GM21381 (cell line): ENCODE measurements around the gene FANCC.

Experiments used
- ATAC-seq: cut with Tn5 transposase; IDR thresholded peaks from one replicate; pipeline ENCODE4 v1.9.1; 2021; ENCODE audit warnings: mild to moderate bottlenecking, moderate library complexity; ENCODE audit not compliant: unreplicated experiment

Gene FANCC, protein sequence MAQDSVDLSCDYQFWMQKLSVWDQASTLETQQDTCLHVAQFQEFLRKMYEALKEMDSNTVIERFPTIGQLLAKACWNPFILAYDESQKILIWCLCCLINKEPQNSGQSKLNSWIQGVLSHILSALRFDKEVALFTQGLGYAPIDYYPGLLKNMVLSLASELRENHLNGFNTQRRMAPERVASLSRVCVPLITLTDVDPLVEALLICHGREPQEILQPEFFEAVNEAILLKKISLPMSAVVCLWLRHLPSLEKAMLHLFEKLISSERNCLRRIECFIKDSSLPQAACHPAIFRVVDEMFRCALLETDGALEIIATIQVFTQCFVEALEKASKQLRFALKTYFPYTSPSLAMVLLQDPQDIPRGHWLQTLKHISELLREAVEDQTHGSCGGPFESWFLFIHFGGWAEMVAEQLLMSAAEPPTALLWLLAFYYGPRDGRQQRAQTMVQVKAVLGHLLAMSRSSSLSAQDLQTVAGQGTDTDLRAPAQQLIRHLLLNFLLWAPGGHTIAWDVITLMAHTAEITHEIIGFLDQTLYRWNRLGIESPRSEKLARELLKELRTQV

GRCh38 chr9:95317119-95317892, at the start of gene FANCC:
Gene FANCC (minus strand): TSS chr9:95317709. CDS start chr9:95249291, 68,418 bp downstream.
- ATAC-seq: peak; percentile 68

DNA sequence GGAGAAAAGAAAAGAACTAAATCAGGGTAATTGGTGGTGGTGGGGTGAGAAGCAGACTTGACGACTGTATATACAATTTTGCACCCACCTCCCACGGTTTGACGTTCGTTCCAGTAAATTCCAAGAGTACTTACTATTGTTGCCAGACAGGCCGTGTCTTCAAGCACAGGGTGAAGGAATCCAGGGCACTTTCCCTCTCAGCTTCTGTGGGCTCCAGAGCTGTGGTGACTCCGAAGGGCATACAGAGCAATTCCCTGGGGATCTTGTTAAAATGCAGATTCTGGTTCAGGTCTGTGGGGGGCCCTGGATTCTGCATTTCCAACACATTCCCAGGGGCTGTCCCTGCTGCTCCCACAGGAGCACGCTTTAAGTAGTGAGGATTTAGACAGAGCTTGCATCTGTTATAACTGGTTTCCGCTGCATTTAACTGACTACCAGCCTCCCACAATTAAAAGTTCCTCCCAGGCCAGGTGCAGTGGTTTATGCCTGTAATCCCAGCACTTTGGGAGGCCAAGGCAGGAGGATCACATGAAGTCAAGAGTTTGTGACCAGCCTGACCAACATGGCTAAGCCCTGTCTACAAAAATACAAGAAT, 49.3 kb upstream of the FANCC start:
- no peak for ATAC-seq

GRCh38 chr9:95365766-95366165, 48.3 kb upstream of the FANCC start:
- ATAC-seq: no peak

DNA sequence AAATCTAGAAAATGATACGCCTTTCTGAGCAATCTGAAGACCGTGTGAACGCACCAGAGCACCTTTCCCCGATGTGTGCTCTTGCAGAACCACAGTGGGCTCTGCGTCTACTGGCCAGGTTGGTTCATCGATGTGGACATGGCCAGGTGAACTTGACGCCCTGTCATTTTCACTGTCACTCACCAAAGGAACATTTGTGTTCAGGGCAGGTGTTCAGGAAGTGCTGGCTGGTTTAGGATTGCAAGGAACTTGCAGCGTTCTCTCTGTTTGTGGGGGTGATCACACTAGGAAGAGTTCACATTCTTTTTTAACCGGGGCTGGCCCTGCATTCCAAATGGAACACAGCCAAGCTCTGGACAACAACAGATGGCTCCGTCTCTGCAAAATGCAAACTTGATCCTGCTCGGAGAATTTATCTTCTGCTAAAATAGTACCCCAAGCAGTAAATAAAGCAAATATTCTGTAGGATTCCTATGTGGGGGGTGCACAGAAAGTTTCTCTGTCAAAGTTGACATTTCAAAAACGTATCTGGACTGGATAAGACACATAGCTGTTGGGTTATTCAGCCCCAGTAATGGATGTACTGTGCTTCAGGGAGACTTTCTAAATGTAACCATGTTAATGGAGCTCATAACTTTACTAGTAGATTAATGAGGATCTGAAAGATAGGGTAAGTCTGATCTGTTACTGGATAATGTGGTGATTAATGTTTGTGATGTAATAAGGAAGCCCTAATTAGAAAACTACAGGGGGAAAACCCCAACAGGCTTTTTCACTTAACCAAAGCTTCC, 45.7 kb upstream of the FANCC start:
- ATAC-seq: no peak

DNA sequence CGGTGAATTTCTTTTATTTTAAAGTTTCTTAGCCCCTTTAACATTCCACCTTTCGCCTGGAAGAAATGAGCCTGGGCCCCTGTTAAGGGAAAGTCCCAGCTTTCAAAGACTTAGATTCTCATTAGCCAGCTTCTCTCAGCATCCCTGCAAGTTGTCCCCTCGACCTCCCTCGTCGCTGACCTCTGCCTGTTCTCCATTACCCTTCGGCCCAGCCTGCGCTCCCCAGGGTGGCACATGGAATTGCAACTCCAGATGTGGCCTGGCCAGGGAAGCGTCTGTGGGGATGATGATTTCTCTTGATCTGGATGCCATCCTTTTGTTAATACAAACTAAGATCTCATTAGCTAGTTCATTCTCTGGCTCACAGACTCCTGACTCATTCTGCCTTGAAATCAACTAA, 43.4 kb upstream of the FANCC start:
- no peak for ATAC-seq

- no peak for ATAC-seq
Observed at GRCh38 chr9:95357316-95357715, 39.8 kb upstream of the FANCC start.

DNA sequence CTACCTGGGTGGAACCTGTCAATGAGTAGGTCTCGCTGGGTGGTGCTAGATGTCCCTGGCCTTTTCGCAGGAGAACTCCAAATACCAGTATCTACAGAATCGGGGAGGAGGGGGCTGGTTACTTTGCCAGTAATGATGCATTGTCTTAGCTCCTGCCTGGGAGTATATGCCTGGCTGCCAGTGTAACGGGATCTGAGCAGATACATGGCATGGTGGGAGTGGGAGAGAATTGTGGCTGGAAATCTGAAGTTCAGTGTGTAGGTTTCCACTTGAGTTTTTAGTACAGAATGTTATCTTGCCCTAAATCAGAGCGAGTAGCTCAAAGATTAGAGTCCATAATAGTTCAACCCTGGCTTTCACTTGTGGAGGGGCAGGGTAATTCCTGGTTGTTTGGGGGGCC, 38.0 kb upstream of the FANCC start:
- ATAC-seq: no peak

DNA sequence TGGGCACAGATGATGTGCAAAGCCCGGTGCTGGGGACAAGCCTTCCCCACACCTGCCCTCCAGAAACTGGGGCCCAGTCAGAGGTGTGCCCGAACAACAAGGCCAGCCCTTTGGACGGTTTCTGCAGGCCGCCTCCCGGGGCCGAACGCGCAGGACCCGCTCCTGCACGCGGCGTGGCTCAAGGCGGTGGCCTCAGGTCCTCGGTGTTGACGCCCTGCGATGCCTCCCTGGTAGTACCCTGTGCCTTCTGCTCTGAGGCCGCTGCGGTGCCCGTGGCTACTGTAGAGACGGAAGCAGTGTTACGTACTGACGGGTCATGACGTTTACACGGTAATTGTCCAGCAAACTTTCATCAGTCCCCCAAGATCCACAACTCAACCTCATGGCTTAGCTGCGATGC, 33.5 kb upstream of the FANCC start:
- ATAC-seq: no peak

DNA sequence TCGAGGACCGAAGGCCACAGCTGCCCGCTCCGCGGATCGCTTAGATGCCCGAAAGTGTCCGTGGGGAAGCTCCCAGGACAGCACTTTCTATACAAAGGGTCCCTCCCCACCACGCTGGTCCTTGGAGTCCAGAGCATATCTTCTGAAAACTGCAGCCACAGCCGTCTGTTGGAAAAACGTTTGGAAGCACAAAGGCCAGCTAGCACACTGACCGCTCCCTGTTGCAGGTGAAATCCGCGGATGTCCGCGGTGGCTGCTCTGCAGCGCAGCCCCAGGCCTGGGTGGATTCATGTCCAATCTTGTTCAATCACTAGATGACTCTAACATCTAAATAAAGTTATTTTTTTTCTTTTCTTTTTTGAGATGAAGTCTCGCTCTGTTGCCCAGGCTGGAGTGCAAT, 32.8 kb upstream of the FANCC start:
- no peak for ATAC-seq

DNA sequence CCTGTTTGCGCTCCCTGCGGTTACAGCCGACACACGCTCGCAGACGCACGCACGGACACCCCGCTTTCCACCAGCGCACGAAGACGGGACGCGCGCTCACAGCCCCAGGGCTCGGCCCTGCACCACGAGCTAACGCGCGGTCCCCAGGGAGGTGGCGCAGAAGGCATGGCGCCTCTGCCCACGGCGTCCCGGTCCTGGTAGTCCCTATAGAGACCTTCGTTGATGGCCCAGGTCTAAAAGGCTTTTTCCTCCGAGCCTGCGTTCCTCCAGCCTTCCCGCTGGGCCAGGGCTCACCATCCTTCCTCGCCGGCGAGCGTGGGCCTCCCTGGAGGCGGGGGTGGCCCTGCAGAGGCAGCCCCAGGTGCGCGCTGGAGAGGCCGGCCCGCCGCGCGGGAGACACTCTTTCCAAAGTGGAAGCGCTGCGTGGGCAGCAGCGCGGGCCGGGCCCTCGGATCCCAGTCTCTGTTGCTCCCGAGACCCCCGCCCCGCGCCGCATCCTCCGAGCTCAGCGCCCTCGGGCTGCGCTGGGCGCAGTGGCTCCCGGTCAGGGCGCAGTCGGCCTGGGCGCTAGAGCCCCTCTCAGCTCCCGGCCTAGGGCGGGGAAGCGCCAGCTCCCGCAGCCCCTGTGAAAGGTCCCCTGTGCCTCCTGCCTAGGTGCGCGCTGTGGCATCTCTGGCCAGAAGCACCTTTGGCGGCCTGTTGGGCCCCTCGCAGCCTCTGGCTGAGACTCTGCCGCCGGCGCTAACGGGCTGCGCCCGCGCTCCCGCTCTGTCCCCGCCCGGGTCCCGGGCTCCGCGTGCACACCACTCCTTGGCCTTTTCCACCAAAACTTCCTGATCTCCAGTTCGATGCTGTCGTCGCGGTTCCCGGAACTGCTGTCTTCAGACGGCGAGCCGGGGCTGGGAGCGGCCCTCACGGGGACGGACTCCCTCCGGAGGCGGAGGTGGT, 31.9 kb upstream of the FANCC start:
- ATAC-seq: no peak

DNA sequence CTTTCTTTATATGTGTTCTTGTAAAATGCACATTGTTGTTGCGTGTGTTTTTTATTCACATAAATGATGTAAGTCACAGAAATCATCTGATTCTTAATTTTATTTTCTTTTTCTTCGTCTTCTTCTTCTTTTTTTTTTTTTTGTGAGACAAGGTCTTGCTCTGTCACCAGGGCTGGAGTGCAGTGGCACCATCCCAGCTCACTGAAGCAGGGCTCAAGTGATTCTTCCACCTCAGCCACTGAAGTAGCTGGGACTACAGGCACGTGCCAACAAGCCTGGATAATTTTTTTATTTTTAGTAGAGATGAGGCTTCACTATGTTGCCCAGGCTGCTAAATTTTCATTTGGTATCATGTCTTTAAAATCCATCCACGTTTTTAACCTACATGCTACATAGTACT, 28.5 kb upstream of the FANCC start:
- no peak for ATAC-seq

DNA sequence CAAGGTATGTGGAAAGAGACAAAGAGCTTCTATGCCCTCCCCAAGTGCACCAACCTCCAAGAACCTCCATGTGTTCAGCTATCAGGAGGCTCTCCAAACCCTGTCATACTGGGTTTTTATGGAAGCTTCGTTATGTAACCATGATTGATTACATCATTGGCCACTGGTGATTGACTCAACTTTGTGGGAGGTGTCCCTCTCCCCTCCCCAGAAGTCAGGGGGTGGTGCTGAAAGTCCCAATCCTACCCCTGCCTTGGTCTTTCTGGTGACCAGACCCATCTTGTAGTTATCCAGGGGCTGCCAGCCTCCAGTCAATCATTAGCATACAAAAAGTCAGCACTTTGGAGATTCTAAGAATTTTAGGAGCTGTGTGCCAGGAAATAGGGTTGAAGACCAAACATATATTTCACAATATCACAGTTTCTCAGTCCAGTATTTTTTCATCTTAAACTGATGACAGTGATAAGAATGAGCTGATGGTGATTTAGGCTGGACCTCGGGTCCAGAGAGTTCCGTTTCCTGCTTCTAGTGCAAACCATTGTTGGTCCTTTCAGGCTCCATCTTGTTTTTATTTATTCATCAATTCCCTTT, 27.3 kb upstream of the FANCC start:
- no peak for ATAC-seq

GRCh38 chr9:95343725-95344287, 26.3 kb upstream of the FANCC start:
- ATAC-seq: no peak

GRCh38 chr9:95342571-95342970, 25.1 kb upstream of the FANCC start:
- ATAC-seq: no peak

- no peak for ATAC-seq
Observed at GRCh38 chr9:95341293-95341962, 23.9 kb upstream of the FANCC start.

- ATAC-seq: no peak
Observed at GRCh38 chr9:95338243-95338642, 20.7 kb upstream of the FANCC start.

DNA sequence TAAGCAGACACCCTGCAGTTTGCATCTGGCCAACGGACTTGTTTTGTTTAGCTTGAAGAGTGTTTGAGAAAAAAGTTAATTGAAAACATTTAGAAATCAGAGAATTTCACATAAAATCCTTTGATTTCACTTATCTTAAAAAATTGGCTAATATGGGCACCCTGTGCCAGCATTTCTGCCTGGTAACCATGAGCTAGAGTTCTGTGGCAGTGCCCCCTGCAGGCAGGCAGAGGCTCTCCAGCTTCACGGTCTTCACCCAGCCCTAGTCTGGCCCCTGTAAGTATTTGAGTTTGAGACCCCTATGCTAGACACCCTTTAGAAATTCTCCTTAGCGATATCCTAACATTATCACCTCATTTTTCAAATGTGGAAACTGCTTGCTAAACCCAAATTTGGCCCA, 18.8 kb upstream of the FANCC start:
- no peak for ATAC-seq

DNA sequence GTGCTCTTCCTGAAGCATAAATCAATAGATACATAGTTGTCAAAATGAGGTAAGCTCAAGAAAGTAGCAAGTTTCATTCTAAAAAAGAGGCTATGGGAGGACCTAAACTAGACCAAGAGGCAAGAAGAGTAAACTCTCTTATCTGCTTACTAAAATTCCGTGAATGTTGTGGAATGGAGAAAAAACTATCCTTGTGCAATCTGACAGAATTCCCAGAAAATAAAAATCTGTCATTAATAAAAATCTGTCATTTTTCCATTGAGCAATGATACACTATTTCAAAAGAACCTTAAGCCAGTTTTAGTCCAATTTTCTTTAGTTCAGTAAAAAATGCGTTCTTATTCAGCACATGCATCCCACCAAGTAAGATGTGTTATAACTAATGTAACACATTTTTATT, 15.9 kb upstream of the FANCC start:
- no peak for ATAC-seq
